ENCODE data around the gene MTMR1.

Gene MTMR1

GRCh38 chrX:150792949-150793527, 99.8 kb downstream of the MTMR1 start:
- DNase-seq, result no peak

DNA sequence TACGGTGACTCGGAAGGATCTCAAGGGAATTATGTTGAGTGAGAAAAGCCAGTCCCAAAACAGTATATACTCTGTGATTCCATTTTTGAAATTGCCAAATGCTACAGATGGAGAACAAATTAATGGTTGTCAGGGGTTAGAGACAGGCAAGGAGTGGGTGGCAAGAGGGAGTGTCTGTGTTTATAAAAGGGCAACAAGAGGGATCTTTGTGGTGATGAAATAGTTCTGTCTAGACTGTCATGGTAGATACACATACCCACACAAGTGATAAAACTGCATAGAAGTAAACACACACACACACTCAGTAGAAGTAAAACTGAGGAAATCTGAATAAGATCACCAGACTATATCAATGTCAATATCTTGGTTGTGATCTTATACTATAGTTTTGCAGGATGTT, 112.5 kb downstream of the MTMR1 start:
- DNase-seq, result no peak

DNA sequence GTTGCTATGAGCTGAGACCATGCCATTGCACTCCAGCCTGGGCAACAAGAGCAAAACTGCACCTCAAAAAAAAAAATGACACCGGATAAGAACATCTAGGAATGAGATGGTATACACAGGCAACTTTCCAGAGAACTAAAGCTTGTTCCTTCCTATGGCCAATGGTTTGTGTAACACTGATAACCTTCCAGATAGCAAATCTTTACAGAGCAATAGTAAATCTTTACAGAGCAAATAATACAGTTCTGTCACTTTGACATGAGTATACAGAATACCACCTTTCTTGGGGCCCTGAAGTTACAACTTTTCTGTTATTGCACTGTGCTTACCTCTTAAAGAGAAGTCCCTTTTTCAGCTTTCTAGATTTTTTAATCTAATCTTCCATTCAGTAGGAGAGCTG, 113.6 kb downstream of the MTMR1 start:
- DNase-seq, result no peak

DNA sequence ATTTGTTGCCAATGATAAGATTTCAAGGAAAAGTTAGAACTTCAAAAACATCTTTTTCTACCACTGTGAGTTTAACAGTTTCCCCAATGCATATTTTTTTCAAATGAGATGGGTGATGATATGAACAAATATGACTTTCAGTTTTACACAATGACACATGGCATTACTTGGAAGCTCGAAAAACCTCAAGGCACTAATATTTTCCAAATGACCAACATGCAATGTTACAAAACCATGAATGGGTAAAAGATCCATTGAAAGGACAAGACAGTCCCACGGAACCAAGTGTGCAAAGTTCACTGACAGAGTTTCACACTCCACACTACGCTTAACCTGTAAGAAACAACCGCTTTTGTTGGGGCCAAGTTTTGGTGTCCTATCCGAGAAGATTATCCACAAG, 120.7 kb downstream of the MTMR1 start:
- DNase-seq, result no peak
